ENCODE measurements around the gene NT5C3A.

The NT5C3A gene

GRCh38 chr7:33109005-33109757, 46.6 kb upstream of the NT5C3A start, which contains the start of gene RP9 (continued):
- peak; percentile 36; the same call in 1 of the 2 replicates for TF ChIP-seq ZSCAN30 (tag by site-specific recombination; IDR thresholded peaks at IDR 0.05)
- TF ChIP-seq ZNF660 (tag by site-specific recombination; IDR thresholded peaks at IDR 0.05): 0 out of 2 replicates have a peak, but pooled peaks have one; percentile 10
- no peak for TF ChIP-seq ZNF302 (tag by site-specific recombination; IDR thresholded peaks at IDR 0.05; ENCODE audit: low read depth)
- TF ChIP-seq ZNF658 (tag by site-specific recombination; IDR thresholded peaks at IDR 0.05): no peak
- TF ChIP-seq ZBTB17 (tag by site-specific recombination; IDR thresholded peaks at IDR 0.05): no peak
- peak; percentile 75 for TF ChIP-seq ZBTB26 (tag by site-specific recombination; optimal IDR thresholded peaks at IDR 0.05)
- no peak; the same call in 1 of the 2 replicates for TF ChIP-seq HOXA7 (CRISPR knock-in tag; IDR thresholded peaks at IDR 0.05; ENCODE audit: borderline replicate concordance)
- no peak for TF ChIP-seq ZNF785 (tag by site-specific recombination; IDR thresholded peaks at IDR 0.05)
- TF ChIP-seq KLF1 (tag by site-specific recombination; IDR thresholded peaks at IDR 0.05): peak; percentile 82
- TF ChIP-seq ZNF354C (tag by site-specific recombination; IDR thresholded peaks at IDR 0.05; ENCODE audit: borderline replicate concordance, low read depth): no peak
- peak; percentile 37; the same call in 1 of the 2 replicates for TF ChIP-seq KLF7 (tag by site-specific recombination; IDR thresholded peaks at IDR 0.05; ENCODE audit: borderline replicate concordance)
- no peak for TF ChIP-seq GFI1B (tag by site-specific recombination; IDR thresholded peaks at IDR 0.05)
- TF ChIP-seq ZNF18 (tag by site-specific recombination; IDR thresholded peaks at IDR 0.05): no peak

- ChIA-PET CTCF (interaction anchor here (0.6 to 3.7 kb wide), 24 partner anchors 8 to 620 kb away, joined by 3 to 22 read pairs (median 3); partner anchors contain the start of gene NT5C3A), POLR2A (interaction anchor here (1.0 to 2.5 kb wide), 4 partner anchors 8 to 618 kb away, joined by 3 to 17 read pairs (median 4); partner anchors contain the start of genes BBS9, LSM5 and NT5C3A)
- Histone ChIP-seq H3K4me1 (ENCODE audit: control insufficient read depth, insufficient read depth, low read length) (peaks cover 10% of the 10 kb centered on the region), H3K4me3 (ENCODE audit: low read depth, low read length) (peak overlapping the region; percentile 93), H3K9me3 (ENCODE audit: control insufficient read depth, insufficient read depth, low read depth, low read length) (no peaks in the 10 kb centered on the region), H3K27ac (ENCODE audit: extremely low read depth, low read depth, low read length) (peak overlapping the region; percentile 91), H3K36me3 (ENCODE audit: control insufficient read depth in 2 of 2, insufficient read depth in 1 of 2, low read length in 2 of 2) (peaks cover under 1 to 4% of the 10 kb centered on the region in 2 experiments; a peak in 2 of 3 replicates)
- TF ChIP-seq ZBTB21 (tag by site-specific recombination; IDR thresholded peaks at IDR 0.05) (no peak), ZNF548 (tag by site-specific recombination; IDR thresholded peaks at IDR 0.05) (no peak), SP2 (tag by site-specific recombination; IDR thresholded peaks at IDR 0.05) (peak; percentile 27; the same call in 1 of the 2 replicates), GLIS1 (tag by site-specific recombination; IDR thresholded peaks at IDR 0.05) (0 out of 2 replicates have a peak, but pooled peaks have one; percentile 10), ZNF341 (tag by site-specific recombination; IDR thresholded peaks at IDR 0.05; ENCODE audit: low read depth) (peak; percentile 51), HOXD13 (CRISPR knock-in tag; IDR thresholded peaks at IDR 0.05; ENCODE audit: borderline replicate concordance) (no peak), HOXC10 (CRISPR knock-in tag; IDR thresholded peaks at IDR 0.05) (no peak), ZNF645 (tag by site-specific recombination; IDR thresholded peaks at IDR 0.05) (no peak), ZNF426 (tag by site-specific recombination; IDR thresholded peaks at IDR 0.05) (no peak), KLF9 (tag by site-specific recombination; IDR thresholded peaks at IDR 0.05; ENCODE audit: low read depth) (peak; percentile 54), ZNF747 (tag by site-specific recombination; IDR thresholded peaks at IDR 0.05) (no peak), ZNF792 (tag by site-specific recombination; IDR thresholded peaks at IDR 0.05) (no peak), ZBTB8A (tag by site-specific recombination; IDR thresholded peaks at IDR 0.05) (peak; percentile 36; the same call in 1 of the 2 replicates), GLIS2 (tag by site-specific recombination; IDR thresholded peaks at IDR 0.05) (0 out of 2 replicates have a peak, but pooled peaks have one; percentile 23), KLF17 (tag by site-specific recombination; IDR thresholded peaks at IDR 0.05) (no peak), KLF1 (tag by site-specific recombination; IDR thresholded peaks at IDR 0.05) (peak; percentile 14; the same call in 1 of the 2 replicates), ZNF610 (tag by site-specific recombination; IDR thresholded peaks at IDR 0.05; ENCODE audit: borderline replicate concordance) (no peak), IKZF3 (tag by site-specific recombination; IDR thresholded peaks at IDR 0.05) (0 out of 2 replicates have a peak, but pooled peaks have one; percentile 28), ZNF549 (tag by site-specific recombination; IDR thresholded peaks at IDR 0.05) (no peak), ZNF10 (tag by site-specific recombination; IDR thresholded peaks at IDR 0.05) (no peak), ZBTB17 (tag by site-specific recombination; IDR thresholded peaks at IDR 0.05) (no peak)
Observed at GRCh38 chr7:33108554-33109004, 46.0 kb upstream of the NT5C3A start.

All from HEK293 (cell line).